HCT116 (cell line): ENCODE results near the gene PRKN.

Source experiments
- CTCF ChIP-seq, 3 experiments: fragments of 200-600 bp in 1 of 3; sonication (generic) in 1 of 3; IDR thresholded peaks in 2 of 3; conservative IDR thresholded peaks in 1 of 3; 2 replicates each; pipeline ENCODE4 v1.5.1; 2012 to 2017; ENCODE audit warnings: low read depth in 2 of 3, low read length in 2 of 3, antibody characterized with exemption in 1 of 3, borderline replicate concordance in 1 of 3, control low read depth in 1 of 3, mild to moderate bottlenecking in 1 of 3, mixed read lengths in 1 of 3, mixed run types in 1 of 3, moderate library complexity in 1 of 3; ENCODE audit not compliant: insufficient read depth in 1 of 3
- EGR1 ChIP-seq: IDR thresholded peaks from 2 replicates; pipeline ENCODE4 v1.6.1; 2012; ENCODE audit warnings: low read depth
- EZH2phosphoT487 ChIP-seq: fragments of 200-600 bp; IDR thresholded peaks from 2 replicates; pipeline ENCODE4 v1.6.1; 2018; ENCODE audit warnings: antibody characterized with exemption, borderline replicate concordance
- MAX ChIP-seq: IDR thresholded peaks from 2 replicates; pipeline ENCODE4 v1.6.1; 2012
- SIN3A ChIP-seq: IDR thresholded peaks from 2 replicates; pipeline ENCODE4 v1.6.1; 2012; ENCODE audit warnings: low read depth
- YY1 ChIP-seq: IDR thresholded peaks from 2 replicates; pipeline ENCODE4 v1.6.1; 2011; ENCODE audit warnings: low read length, low read depth, moderate library complexity, mild to moderate bottlenecking; ENCODE audit not compliant: insufficient replicate concordance; ENCODE audit errors: extremely low read depth
- ZBTB33 ChIP-seq: IDR thresholded peaks from 2 replicates; pipeline ENCODE4 v1.6.1; 2011; ENCODE audit warnings: mild to moderate bottlenecking, low read length, moderate library complexity; ENCODE audit not compliant: insufficient replicate concordance; ENCODE audit errors: extremely low read depth
- ZNF274 ChIP-seq: fragments of 200-500 bp; sonication (Bioruptor generic); IDR thresholded peaks from 2 replicates; pipeline ENCODE4 v1.6.1; 2014; ENCODE audit warnings: mild to moderate bottlenecking, low read depth, low read length, inconsistent platforms

GRCh38 chr6:161832622-161833021, 894.9 kb downstream of the PRKN start:
- TF ChIP-seq CTCF (IDR thresholded peaks at IDR 0.05 in 2 of 3, conservative IDR thresholded peaks at IDR 0.05 in 1 of 3; ENCODE audit: borderline replicate concordance in 1 of 3, insufficient read depth in 1 of 3, low read depth in 2 of 3, low read length in 2 of 3): no peak
- TF ChIP-seq YY1: no peak
- no peak for TF ChIP-seq MAX
- no peak for TF ChIP-seq EZH2phosphoT487
- no peak for TF ChIP-seq ZBTB33
- TF ChIP-seq SIN3A: no peak
- no peak for TF ChIP-seq ZNF274
- no peak for TF ChIP-seq EGR1
